K562 (cell line): ENCODE data around the gene GLIS1. TPM values are rescaled to one million over a fixed set of nuclear protein-coding genes. Genes with fewer than 3 reads are reported as not detected.

Experiments used
- ATAC-seq: fragments of 200-7000 bp; cut with Tn5 transposase; 3 replicates; pipeline ENCODE4 v1.9.1; 2020; ENCODE audit warnings: moderate library complexity
- BruUV-seq: library from RNA; stranded (reverse); fragments of 400-500 nt; replicated peaks from 2 replicates; lab custom pipeline; 2021; lab: Mats Ljungman, UMichigan
- CTCF ChIA-PET: fragments of 300-600 bp; formaldehyde crosslinking; extraction: SDS; loops from one replicate; lab custom pipeline; 2021; ENCODE audit warnings: low intra/inter-chr PET ratio; lab: Yijun Ruan, JAX
- POLR2A ChIA-PET: fragments of 300-600, 350-650 bp; sonication (Branson Sonifier 250); formaldehyde crosslinking; extraction: SDS; loops from one replicate; lab custom pipeline; 2021; ENCODE audit warnings: antibody characterized with exemption, inconsistent platforms; lab: Yijun Ruan, JAX
- DNase-seq, 4 experiments: peaks; one replicate each; pipeline versions ENCODE4 v3.0.0 to v3.0.0-alpha.2; 2011 to 2018; ENCODE audit warnings: low spot score in 3 of 4, mixed read lengths in 3 of 4; ENCODE audit errors: extremely low read depth in 1 of 4
- FAIRE-seq: peaks from 2 replicates; lab custom pipeline; 2011; peaks lifted over from hg19 to GRCh38; lab: Jason Lieb, UNC
- H2AFZ ChIP-seq: 2 replicates; pipeline ENCODE4 v1.6.0; 2011; ENCODE audit warnings: low read depth, low read length, control low read depth, inconsistent platforms
- H3K27ac ChIP-seq: fragments of 200-600 bp; 3 replicates; pipeline ENCODE4 v1.8.0; 2011; ENCODE audit warnings: low read depth, mild to moderate bottlenecking, control low read depth, inconsistent platforms, low read length, moderate library complexity, mixed read lengths; ENCODE audit errors: extremely low read depth
- H3K27me3 ChIP-seq, 2 experiments: fragments of 300-600 bp in 1 of 2; 2 replicates in 1 of 2; 3 replicates in 1 of 2; pipeline versions ENCODE4 v1.6.0 to v1.8.0; 2011; ENCODE audit warnings: inconsistent platforms in 2 of 2, low read length in 2 of 2, mild to moderate bottlenecking in 1 of 2, mixed read lengths in 1 of 2, moderate library complexity in 1 of 2; ENCODE audit not compliant: control insufficient read depth in 2 of 2, insufficient read depth in 2 of 2
- H3K36me3 ChIP-seq: fragments of 300-600 bp; 3 replicates; pipeline ENCODE4 v1.8.0; 2011; ENCODE audit warnings: mild to moderate bottlenecking, low read length, inconsistent platforms; ENCODE audit not compliant: control insufficient read depth, insufficient read depth
- H3K4me1 ChIP-seq, 2 experiments: fragments of 200-600 bp in 1 of 2; replicated peaks in 1 of 2; 2 replicates in 1 of 2; 3 replicates in 1 of 2; pipeline versions ENCODE4 v1.5.1 to v1.8.0; 2011; ENCODE audit warnings: inconsistent platforms in 2 of 2, low read length in 2 of 2, mild to moderate bottlenecking in 1 of 2, mixed read lengths in 1 of 2, moderate library complexity in 1 of 2; ENCODE audit not compliant: control insufficient read depth in 2 of 2, insufficient read depth in 2 of 2
- H3K4me2 ChIP-seq: 2 replicates; pipeline ENCODE4 v1.6.1; 2011; ENCODE audit warnings: low read length, control low read depth, inconsistent platforms, mixed read lengths; ENCODE audit not compliant: insufficient read depth
- H3K4me3 ChIP-seq: fragments of 200-600 bp; sonication (generic), shearing (Covaris generic); 2 replicates; pipeline ENCODE4 v1.5.1; 2016; ENCODE audit warnings: control low read depth, inconsistent platforms
- H3K79me2 ChIP-seq: fragments of 200-600 bp; 3 replicates; pipeline ENCODE4 v1.8.0; 2011; ENCODE audit warnings: low read length, inconsistent platforms; ENCODE audit not compliant: control insufficient read depth, insufficient read depth
- H3K9ac ChIP-seq, 2 experiments: 2 replicates each; pipeline versions ENCODE4 v1.6.0 to v1.6.1; 2011; ENCODE audit warnings: low read depth in 2 of 2, low read length in 2 of 2, control low read depth in 1 of 2, inconsistent platforms in 1 of 2, mild to moderate bottlenecking in 1 of 2, mixed read lengths in 1 of 2; ENCODE audit not compliant: insufficient read depth in 1 of 2
- H3K9me1 ChIP-seq: one replicate; pipeline ENCODE4 v1.6.0; 2011; ENCODE audit warnings: inconsistent platforms, mild to moderate bottlenecking, low read length, moderate library complexity; ENCODE audit not compliant: control insufficient read depth, insufficient read depth
- H3K9me3 ChIP-seq: replicated peaks from 2 replicates; pipeline ENCODE4 v1.5.1; 2011; ENCODE audit warnings: low read depth, low read length, inconsistent platforms; ENCODE audit not compliant: control insufficient read depth, insufficient read depth
- H4K20me1 ChIP-seq: replicated peaks from 2 replicates; pipeline ENCODE4 v1.6.1; 2011; ENCODE audit warnings: low read length, inconsistent platforms, mixed read lengths; ENCODE audit not compliant: control insufficient read depth, insufficient read depth
- CBX2 ChIP-seq: fragments of 200-600 bp; sonication (generic); IDR thresholded peaks from one replicate; pipeline ENCODE4 v1.6.1; 2012; ENCODE audit warnings: mild to moderate bottlenecking, low read length, inconsistent platforms; ENCODE audit not compliant: insufficient read depth, poor library complexity, severe bottlenecking
- CHD1 ChIP-seq: fragments of 200-600 bp; sonication (generic); IDR thresholded peaks from one replicate; pipeline ENCODE4 v1.6.1; 2012; ENCODE audit warnings: mild to moderate bottlenecking, moderate library complexity, low read length, inconsistent platforms
- E2F5 ChIP-seq: sonication (generic); formaldehyde crosslinking; IDR thresholded peaks from 2 replicates; pipeline ENCODE4 v1.8.0; 2022; ENCODE audit warnings: mild to moderate bottlenecking, missing genetic modification reagents
- ETV6 ChIP-seq, 3 experiments: fragments of 150-350 bp in 1 of 3; sonication (generic) in 1 of 3; formaldehyde crosslinking in 1 of 3; IDR thresholded peaks; 2 replicates each; pipeline versions ENCODE4 v1.6.1 to v1.8.0; 2014 to 2022; ENCODE audit warnings: borderline replicate concordance in 2 of 3, low read depth in 2 of 3, antibody characterized with exemption in 1 of 3, low read length in 1 of 3, mild to moderate bottlenecking in 1 of 3, missing genetic modification reagents in 1 of 3
- JUNB ChIP-seq: fragments of 450-650 bp; formaldehyde crosslinking; conservative IDR thresholded peaks from 2 replicates; pipeline ENCODE4 v1.4.0; 2020; ENCODE audit warnings: mild to moderate bottlenecking
- VEZF1 ChIP-seq: fragments of 200-800 bp; sonication (Bioruptor generic); IDR thresholded peaks from 2 replicates; pipeline ENCODE4 v1.6.1; 2017; ENCODE audit warnings: missing genetic modification characterization, missing compliant biosample characterization
- WGBS: fragments of 100-300 bp; shearing (Covaris generic); methylation state at CpG from one replicate; pipeline ENCODE4 v1.1.6; 2016; ENCODE audit warnings: low coverage, mixed read lengths; ENCODE audit not compliant: insufficient coverage; ENCODE audit errors: missing lambda C conversion rate; 5-methylcytosine and 5-hydroxymethylcytosine counted together
- in situ Hi-C: fragments of 300-500 bp; cut with MboI; formaldehyde crosslinking; loops from 4 replicates; pipeline ENCODE4 v1.15.0; 2018; ENCODE audit warnings: inconsistent platforms, mixed read lengths
- intact Hi-C: fragments of 100-400 bp; cut with micrococcal nuclease; formaldehyde crosslinking; loops from 2 replicates; pipeline ENCODE4 v1.14.2; 2022
- polyA plus RNA-seq, 8 experiments: library from polyadenylated mRNA; depleted of rRNA in 4 of 8; stranded (reverse) in 5 of 8; unstranded in 3 of 8; fragments of >200 nt; fragmentation: Nextera tagmentation in 2 of 8; fragmentation: Illumina TruSeq in 1 of 8; extraction: Ambion mirVana in 2 of 8; extraction: Trizol in 1 of 8; gene quantifications; 2 replicates each; pipeline versions ENCODE4 v1.2.1 to v1.2.3, GENCODE V29; 2011 to 2014; ENCODE audit warnings: inconsistent platforms in 1 of 8, missing spikeins in 1 of 8
- total RNA-seq, 7 experiments: library from RNA; depleted of rRNA in 6 of 7; stranded (reverse); fragments of >200 nt in 6 of 7; fragmentation: Illumina TruSeq in 2 of 7; extraction: Trizol in 2 of 7; gene quantifications; 2 replicates each; pipeline versions ENCODE4 v1.2.1 to v1.2.3, GENCODE V29; 2011 to 2021; ENCODE audit warnings: low replicate concordance in 1 of 7

Gene GLIS1
- total and polyA plus RNA-seq, 9 of the 15 experiments (the other 6 are each of a cell fraction or from before 2014, with no cell fraction given) = not detected

- TF ChIP-seq CBX2 = no peak
- TF ChIP-seq VEZF1 (CRISPR knock-in tag) = no peak
These were observed 56.8 kb downstream of the GLIS1 start (continued) for GRCh38 chr1:53681977-53682685.

- Histone ChIP-seq H3K36me3 (no peaks in the 10 kb centered on the region), H3K4me3 (no peak overlapping the region), H3K9me1 (no peaks in the 10 kb centered on the region), H3K4me1 (peaks cover 0 to 6% of the 10 kb centered on the region in 2 experiments; a peak in 1 of 5 replicates), H2AFZ (no peak overlapping the region), H4K20me1 (peaks cover 31% of the 10 kb centered on the region), H3K79me2 (no peaks in the 10 kb centered on the region), H3K27ac (no peak overlapping the region), H3K27me3 (peaks cover 51 to 93% of the 10 kb centered on the region in 2 experiments), H3K9ac (no peak overlapping the region), H3K4me2 (no peak overlapping the region), H3K9me3 (no peaks in the 10 kb centered on the region)
- in situ Hi-C loops = no loop called here
- TF ChIP-seq CHD1 (no peak), ETV6 (IDR thresholded peaks at IDR 0.05; ENCODE audit: borderline replicate concordance in 1 of 2, low read depth in 2 of 2, low read length in 1 of 2) (no peak), ETV6 (CRISPR knock-in tag; IDR thresholded peaks at IDR 0.05; ENCODE audit: borderline replicate concordance) (no peak), JUNB (CRISPR knock-in tag) (no peak), E2F5 (CRISPR knock-in tag) (no peak)
- FAIRE-seq (no peak), DNase-seq (no peak), ATAC-seq (no peak)
- ChIA-PET CTCF (interaction anchor here (1.3 kb wide), 1 partner anchor 196 kb away, joined by 3 read pairs; no protein-coding TSS in a partner anchor), POLR2A (no interaction called here)
- BruUV-seq = no TSS peak
- WGBS = under 1% methylated on average over 6 of the region's 6 CpGs
- intact Hi-C loops = no loop called here
These were observed 57.5 kb downstream of the GLIS1 start for GRCh38 chr1:53681351-53681976.
